Right ventricle myocardium inferior (tissue), 1 donor: Measurements from ENCODE around the gene KCNK15. TPM values are rescaled to one million over a fixed set of nuclear protein-coding genes. Genes with fewer than 3 reads are reported as not detected.

Experiments used
- ATAC-seq: fragments of 200-7000 bp; cut with Tn5 transposase; one replicate; pipeline ENCODE4 v1.9.1; 2020; ENCODE audit warnings: mild to moderate bottlenecking, moderate library complexity
- DNase-seq: peaks from one replicate; pipeline ENCODE4 v3.0.0; 2021; ENCODE audit errors: missing footprints
- intact Hi-C: fragments of 100-400 bp; cut with DNase I; formaldehyde crosslinking; loops from one replicate; pipeline ENCODE4 v1.11.0; 2022
- total RNA-seq: library from RNA; stranded (reverse); fragmentation: NEBNext Ultra II Directional; extraction: Animal tissue kit (Norgen Biotek cat#: 25700); gene quantifications from one replicate; pipeline ENCODE4 v1.2.1, GENCODE V29; 2021
- donor health status: DM: no; HTN: yes; CAD: no; lungs with severe emphysema.

KCNK15 gene
- total RNA-seq, 1 donor from 2014 or later: 0.32 TPM

DNA sequence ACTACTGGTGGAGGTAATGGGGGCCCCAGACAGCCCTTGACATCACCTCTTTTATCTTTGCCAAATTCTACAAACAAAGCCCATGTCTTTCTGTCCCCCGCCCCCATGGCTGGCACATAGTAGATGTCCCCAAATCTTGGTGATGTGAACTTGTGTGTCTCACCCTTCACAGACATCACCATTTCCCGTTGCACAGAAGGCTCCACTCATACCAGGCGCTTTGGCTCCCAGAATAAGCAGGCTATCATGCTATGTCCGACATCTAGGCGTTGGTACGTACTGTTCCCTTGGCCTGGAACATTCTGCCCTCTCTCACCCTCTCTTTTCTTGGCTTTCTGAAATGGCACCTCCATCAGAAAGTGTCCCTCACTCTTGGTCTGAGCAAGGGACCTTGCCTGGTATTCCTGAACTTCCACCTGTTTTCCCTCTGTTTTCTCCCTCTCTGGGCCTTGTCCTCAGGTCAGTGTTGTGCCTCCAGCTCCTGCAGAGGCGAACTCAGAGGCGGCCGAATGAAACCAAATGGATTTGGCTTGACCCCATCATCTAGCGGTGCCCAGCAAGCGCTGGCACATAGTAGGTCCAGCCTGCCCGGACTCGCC, 31.5 kb upstream of the KCNK15 start:
- intact Hi-C loops: loop anchor here (2.0 kb wide), 1 partner anchor 21 kb away; no protein-coding TSS in a partner anchor
- ATAC-seq (peak; percentile 65), DNase-seq (no peak)

- ATAC-seq: peak; percentile 84
- intact Hi-C loops: loop anchor here (2.0 kb wide), 1 partner anchor 22 kb away; no protein-coding TSS in a partner anchor
- peak; percentile 95 for DNase-seq
These were observed 30.8 kb upstream of the KCNK15 start, which contains the start of gene CCN5 for GRCh38 chr20:44714701-44715498. TSS of gene CCN5 (plus strand) at chr20:44715369. CDS start at chr20:44715391, 22 bp downstream.

- DNase-seq (no peak), ATAC-seq (peak; percentile 15)
- intact Hi-C loops: loop anchor here (2.0 kb wide), 1 partner anchor 23 kb away; no protein-coding TSS in a partner anchor
These were observed 30.0 kb upstream of the KCNK15 start for GRCh38 chr20:44715499-44716308.

GRCh38 chr20:44716309-44717106, 29.2 kb upstream of the KCNK15 start:
- ATAC-seq (no peak), DNase-seq (no peak)
- intact Hi-C loops: no loop called here

DNA sequence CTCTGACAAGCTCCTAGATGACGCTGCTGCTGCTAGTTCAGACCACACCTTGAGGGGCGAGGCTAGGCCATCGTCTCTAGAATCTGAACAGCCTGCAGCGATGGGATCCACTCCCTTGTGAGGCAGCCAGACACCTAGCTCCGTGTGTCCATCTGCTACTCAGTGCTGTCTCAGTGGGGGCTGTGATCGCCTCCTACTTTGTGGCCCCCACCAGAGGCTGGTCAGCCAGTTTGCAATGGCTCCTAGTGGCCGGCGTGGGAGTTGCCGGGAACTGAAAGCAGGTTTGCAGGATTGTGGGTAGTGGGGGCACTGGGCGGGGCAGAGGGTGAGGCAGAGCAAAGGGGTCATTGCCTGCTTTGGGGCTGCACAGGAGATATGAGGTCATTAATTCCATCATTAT, 27.7 kb upstream of the KCNK15 start:
- DNase-seq (no peak), ATAC-seq (no peak)
- intact Hi-C loops: no loop called here

DNA sequence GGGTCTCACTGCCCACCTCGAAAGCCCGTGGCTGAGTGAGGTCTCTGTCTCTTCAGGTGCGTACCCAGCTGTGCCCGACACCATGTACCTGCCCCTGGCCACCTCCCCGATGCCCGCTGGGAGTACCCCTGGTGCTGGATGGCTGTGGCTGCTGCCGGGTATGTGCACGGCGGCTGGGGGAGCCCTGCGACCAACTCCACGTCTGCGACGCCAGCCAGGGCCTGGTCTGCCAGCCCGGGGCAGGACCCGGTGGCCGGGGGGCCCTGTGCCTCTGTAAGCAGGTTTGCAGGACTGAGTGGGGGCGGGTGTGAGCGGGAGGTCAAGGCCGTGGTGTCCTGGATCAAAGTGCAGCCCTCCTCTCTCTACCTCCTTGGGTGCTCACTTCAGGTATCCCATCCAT, 25.8 kb upstream of the KCNK15 start:
- intact Hi-C loops: no loop called here
- DNase-seq (no peak), ATAC-seq (no peak)

DNA sequence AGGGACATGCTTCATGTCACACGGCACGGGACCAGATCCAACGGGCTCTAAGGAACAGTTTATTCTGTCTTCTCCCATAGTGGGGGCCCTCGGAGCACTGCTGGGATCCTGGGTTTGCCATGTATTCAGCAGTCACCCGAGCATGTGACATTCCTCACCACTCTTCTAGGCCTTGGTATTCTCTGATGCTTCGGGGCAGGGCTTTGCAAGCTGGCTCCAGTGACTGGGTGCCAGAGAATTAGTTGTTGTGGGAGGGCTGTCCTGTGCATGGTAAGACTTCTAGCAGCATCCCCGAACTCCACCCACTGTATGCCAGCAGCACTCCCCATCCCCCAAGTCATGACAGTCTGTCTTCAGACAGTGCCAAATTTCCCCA, 25.1 kb upstream of the KCNK15 start:
- intact Hi-C loops: no loop called here
- ATAC-seq: peak; percentile 51
- no peak for DNase-seq

DNA sequence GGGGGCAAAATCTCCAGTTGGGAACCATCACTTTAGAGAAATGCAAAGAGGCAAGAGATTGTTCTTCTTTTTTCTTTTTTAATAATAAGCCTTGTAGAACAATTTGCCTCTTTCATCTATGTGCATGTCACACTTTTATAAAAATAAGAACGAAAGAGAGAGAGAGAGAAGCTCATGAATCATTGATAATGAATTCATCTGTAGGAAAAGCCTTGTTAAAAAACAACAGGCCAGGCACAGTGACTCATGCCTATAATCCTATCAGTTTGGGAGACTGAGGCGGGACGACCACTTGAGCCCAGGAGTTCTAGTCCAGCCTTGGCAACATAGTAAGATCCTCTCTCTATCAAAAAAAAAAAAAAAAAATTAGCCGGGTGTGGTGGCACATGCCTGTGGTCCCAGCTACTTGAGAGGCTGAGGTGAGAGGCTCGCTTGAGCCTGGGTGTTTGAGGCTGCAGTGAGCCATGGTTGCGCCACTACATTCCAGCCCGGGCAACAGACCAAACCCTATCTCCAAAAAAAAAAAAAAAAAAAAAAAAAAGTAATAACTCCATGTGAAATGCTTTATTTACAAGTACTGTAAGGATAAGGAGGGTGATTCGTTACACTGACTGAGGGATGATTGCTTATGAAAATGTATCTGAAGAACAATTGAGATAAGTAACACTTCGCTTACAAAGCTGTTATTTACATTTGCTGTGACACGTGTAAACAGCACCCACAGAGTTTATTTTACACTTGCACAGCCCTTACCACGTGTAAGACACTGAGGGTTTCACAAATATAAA, 24.5 kb upstream of the KCNK15 start:
- intact Hi-C loops: no loop called here
- DNase-seq: peak; percentile 76
- peak; percentile 41 for ATAC-seq

DNA sequence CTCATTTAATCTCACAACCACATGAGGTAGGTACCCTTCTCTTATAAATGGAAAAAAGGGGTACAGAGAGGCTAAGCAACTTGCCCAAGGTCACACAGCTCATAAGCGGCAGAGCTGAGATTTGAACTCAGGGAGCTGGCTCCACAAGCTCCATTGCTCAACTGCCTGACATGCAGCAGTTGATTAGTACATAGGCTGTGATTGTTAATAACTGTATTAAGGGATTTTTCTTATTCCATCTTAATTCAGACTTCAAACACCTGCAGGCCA, 23.9 kb upstream of the KCNK15 start:
- DNase-seq (no peak), ATAC-seq (no peak)
- intact Hi-C loops: no loop called here

GRCh38 chr20:44722990-44723389, 22.7 kb upstream of the KCNK15 start:
- no peak for ATAC-seq
- intact Hi-C loops: no loop called here
- peak; percentile 9 for DNase-seq

- DNase-seq (peak; percentile 1), ATAC-seq (no peak)
- intact Hi-C loops: no loop called here
These were observed 22.3 kb upstream of the KCNK15 start for GRCh38 chr20:44723391-44723790.

- no peak for ATAC-seq
- no peak for DNase-seq
- intact Hi-C loops: no loop called here
These were observed 21.8 kb upstream of the KCNK15 start for GRCh38 chr20:44723798-44724362.

- DNase-seq (peak; percentile 55), ATAC-seq (no peak)
- intact Hi-C loops: no loop called here
These were observed 21.1 kb upstream of the KCNK15 start for GRCh38 chr20:44724423-44725091.

GRCh38 chr20:44725837-44726236, 19.8 kb upstream of the KCNK15 start:
- ATAC-seq: no peak
- DNase-seq: peak; percentile 5
- intact Hi-C loops: no loop called here

GRCh38 chr20:44727039-44727438, 18.6 kb upstream of the KCNK15 start:
- intact Hi-C loops: no loop called here
- no peak for DNase-seq

DNA sequence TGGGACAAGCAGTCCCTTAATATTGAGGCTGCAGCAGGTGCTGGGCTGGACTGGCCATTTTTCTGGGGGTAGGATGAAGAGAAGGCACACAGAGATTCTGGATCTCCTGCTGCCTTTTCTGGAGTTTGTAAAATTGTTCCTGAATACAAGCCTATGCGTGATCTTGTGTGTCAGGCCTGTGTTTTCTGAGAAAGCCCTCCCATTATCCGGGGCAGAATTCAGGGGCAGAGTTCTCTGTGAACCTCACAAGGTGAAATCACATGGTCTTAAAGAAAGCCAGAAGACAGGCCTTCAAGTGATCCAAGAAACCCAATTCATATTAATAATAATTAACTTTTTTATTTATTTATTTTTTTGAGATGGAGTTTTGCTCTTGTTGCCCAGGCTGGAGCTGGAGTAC, 18.0 kb upstream of the KCNK15 start:
- intact Hi-C loops: no loop called here
- no peak for ATAC-seq

More at GRCh38 chr20:44727039-44727438, 18.6 kb upstream of the KCNK15 start:
- no peak for ATAC-seq

DNA sequence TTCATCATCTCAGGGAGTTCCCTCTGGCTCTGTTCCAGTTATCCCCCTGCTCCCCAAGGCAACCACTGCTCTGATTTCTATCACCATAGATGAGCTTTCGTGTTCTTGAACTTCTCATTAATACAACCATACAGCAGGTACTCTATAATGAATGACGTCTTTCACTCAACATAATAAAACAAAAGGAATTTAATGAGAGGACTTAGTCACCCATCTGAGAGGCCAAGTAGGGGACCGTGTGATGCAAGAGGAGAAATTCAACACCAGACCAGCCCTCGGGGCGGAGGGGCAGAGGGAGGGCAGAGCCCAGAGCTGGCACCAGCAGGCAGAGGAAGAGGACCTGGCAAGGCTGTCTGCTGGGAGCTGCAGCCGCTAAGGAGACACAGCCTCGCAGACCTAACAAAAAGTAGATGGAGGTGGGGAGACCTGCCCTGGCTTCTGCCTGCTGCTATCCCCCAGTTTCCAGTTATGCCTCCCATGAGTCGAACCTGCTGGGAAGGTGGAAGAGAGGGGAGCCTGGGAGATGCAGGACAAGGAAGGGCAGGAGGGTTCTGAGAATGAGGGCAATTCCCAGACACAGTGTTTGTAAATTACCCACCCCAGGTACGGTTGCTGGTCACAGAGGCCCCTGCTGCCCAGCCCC, 16.7 kb upstream of the KCNK15 start:
- intact Hi-C loops: loop anchor here (1.0 kb wide), 1 partner anchor 39 kb away; no protein-coding TSS in a partner anchor
- DNase-seq (peak; percentile 73), ATAC-seq (peak; percentile 84)

More for the DNA sequence above, 18.0 kb upstream of the KCNK15 start:
- no peak for DNase-seq
